Head of caudate nucleus (tissue), 42 donors: ENCODE measurements around the gene COPG2.
"Not testable (repeated sequence)": the region's sequence is repeated elsewhere in the genome, so short reads cannot be mapped to it uniquely, and the experiment has no call there.

Source experiments
- DNase-seq, 42 donors: peaks; one replicate each; pipeline versions ENCODE4 v3.0.0 to v3.0.0-alpha.2; 2020 to 2021; ENCODE audit warnings: mixed read lengths in 7 of 42
- intact Hi-C: fragments of 100-400 bp; cut with DNase I; formaldehyde crosslinking; loops from one replicate; pipeline ENCODE4 v1.15.0; 2022

The COPG2 gene

GRCh38 chr7:130593033-130593432 is 75.5 kb downstream of the COPG2 start:
- DNase-seq = peak in 3 of 42 donors; percentile 1 to 44 (median 3)
- intact Hi-C loops = no loop called here

- DNase-seq, intact Hi-C loops: not testable (repeated sequence)
Observed at GRCh38 chr7:130591464-130591863, 77.1 kb downstream of the COPG2 start.

DNA sequence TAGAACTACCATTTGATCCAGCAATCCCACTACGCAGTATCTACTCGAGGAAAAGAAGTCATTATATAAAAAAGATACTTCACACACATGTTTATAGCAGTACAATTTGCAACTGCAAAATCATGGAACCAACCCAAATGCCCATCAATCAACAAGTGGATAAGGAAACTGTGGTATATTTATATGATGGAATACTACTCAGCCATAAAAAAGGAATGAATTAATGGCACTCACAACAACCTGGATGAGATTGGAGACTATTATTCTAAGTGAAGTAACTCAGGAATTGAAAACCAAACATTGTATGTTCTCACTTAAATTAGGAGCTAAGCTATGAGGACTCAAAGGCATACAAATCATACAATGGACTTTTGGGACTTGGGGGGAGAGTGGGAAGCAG is 82.6 kb downstream of the COPG2 start:
- intact Hi-C loops, DNase-seq: not testable (repeated sequence)

DNA sequence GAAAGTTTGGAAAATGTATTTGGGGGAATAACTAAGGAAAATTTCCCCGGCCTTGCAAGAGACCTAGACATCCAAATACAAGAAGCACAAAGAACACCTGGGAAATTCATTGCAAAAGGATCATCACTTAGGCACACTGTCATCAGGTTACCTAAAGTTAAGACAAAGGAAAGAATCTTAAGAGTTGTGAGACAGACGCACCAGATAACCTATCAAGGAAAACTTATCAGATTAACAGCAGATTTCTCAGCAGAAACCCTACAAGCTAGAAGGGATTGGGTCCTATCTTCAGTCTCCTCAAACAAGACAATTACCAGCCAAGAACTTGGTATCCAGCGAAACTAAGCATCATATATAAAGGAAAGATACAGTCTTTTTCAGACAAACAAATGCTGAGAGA is 93.4 kb downstream of the COPG2 start:
- DNase-seq, intact Hi-C loops: not testable (repeated sequence)

- intact Hi-C loops, DNase-seq: not testable (repeated sequence)
Observed at GRCh38 chr7:130570144-130570543, 98.4 kb downstream of the COPG2 start.

DNA sequence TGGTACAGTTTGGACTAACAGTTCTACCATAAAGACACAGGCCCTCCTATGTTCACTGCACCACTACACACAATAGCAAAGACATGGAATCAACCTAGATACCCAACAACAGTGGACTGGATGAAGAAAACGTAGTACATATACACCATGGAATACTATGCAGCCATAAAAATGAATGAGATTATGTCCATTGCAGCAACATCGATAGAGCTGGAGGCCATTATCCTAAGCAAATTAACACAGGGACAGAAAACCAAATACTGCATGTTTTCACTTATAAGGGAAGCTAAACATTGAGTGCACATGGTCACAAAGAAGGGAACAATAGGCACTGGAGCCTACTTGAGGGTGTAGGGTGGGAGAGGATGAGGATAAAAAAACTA is 101.7 kb downstream of the COPG2 start:
- no peak for DNase-seq
- intact Hi-C loops = no loop called here

DNA sequence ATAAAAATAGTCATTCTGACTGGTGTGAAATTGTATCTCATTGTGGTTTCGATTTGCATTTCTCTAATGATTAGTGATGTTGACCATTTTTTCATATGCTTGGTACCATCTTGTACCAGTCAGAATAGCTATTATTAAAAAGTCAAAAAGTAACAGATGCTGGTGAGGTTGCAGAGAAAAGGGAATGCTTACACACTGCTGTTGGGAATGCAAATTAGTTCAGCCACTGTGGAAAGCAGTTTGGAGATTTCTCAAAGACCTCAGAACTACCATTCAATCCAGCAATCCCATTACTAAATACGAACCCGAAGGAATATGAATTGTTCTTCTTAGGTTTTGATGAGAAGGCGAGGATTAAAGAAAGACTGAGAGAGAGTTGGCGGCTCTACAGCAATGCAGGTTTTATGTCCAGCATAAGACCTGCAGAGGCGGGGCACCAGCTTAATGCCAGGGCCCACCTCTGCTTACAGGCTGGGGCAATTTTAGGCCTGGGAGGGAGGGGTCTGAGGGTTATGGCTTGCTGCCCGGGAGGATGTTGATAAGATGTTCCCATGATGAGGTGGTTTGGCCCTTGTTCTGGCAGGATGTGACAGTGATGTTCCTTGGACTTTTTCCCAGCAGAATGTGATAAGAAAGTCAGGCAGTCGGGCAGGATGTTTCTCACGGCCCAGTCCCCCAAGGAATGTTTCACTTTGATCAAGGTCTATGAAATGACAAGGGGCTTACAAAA is 102.2 kb downstream of the COPG2 start:
- intact Hi-C loops = no loop called here

GRCh38 chr7:130560972-130561371 is 107.6 kb downstream of the COPG2 start:
- DNase-seq = no peak
- intact Hi-C loops = no loop called here

More for the DNA sequence above, 102.2 kb downstream of the COPG2 start:
- DNase-seq = no peak

DNA sequence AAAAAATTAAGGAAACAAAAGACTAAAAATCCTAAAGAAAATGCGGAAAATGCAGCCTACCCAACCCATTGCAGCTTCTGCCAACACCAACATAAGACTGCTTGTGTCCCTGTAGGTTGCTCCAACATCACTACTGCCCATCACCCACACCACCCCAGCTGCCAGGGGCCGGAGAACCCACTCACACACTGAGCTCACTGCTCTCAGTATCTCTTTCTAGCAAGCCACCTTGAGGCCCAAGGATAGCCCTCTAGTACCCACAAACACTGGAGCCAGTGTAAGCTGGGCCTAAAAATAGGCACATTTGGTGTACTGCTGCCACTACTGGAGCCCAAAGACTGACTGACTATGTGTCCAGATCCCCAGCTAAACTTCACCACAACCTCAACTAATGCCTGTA is 109.4 kb downstream of the COPG2 start:
- intact Hi-C loops = no loop called here
- no peak for DNase-seq

DNA sequence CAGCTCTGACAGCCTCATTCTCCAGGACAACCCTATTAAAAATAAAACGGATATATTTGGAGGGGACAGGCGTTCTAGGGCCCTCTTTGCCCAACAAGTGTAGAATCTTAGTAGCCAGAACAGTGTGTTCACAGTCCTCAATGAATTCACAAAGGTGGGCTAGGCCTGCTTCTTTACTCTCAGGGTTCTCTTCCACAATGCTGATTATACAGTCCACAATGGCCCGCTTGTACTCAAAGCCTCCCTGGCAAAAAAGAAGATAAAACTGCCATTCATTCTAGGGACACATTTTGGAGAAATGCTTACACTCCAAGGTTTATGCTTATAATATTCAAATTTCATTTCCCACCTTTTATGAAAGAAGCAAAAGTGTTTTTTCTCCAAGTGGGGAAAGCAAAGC is 114.1 kb downstream of the COPG2 start:
- intact Hi-C loops = no loop called here
- no peak for DNase-seq

- intact Hi-C loops = no loop called here
- no peak for DNase-seq
Observed at GRCh38 chr7:130553398-130554029, 115.0 kb downstream of the COPG2 start.

DNA sequence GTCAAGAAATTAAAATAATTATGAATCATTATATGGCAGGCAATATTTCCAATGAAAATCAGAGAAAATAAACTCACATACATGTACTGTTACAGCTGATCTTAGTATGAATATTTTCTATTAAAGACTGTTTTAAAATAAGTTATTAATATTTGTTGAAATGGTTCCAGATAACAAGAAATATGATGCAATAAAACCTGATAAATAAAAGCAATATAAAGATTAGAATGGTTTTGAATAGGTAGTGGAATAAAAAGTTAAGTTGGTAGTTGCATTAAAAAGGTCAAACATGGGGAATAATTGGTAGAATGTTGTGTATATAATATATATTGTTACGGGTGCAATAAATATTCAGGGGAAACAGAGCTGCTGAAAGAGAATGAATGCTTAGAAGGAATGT is 124.2 kb downstream of the COPG2 start:
- intact Hi-C loops = no loop called here
- DNase-seq = no peak

DNA sequence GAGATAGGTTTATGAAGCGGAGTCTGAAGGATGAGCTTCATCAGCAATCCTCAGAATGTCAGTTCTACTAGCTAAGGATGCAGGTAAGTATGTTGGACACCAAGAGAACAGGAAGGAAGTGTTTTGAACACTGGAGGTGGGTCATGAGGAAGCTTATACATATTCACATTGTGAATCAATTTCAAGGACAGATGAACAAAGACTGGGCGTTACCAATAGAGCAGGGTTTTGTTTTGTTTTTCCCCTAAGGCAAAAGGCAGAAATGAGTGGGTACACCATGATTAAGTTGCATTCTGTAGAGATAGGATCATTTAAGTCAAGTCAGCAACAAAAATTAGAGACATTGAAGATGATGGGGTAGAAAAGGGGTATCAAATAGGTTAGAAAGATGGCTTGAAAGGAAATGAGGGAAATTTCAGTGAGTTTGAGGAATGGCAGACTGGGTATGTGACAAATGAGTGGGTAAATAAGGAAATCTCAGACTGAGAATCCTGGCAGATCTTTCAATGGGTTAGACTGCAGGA is 125.0 kb downstream of the COPG2 start:
- intact Hi-C loops = no loop called here
- DNase-seq = no peak

GRCh38 chr7:130542297-130542696 is 126.3 kb downstream of the COPG2 start:
- intact Hi-C loops, DNase-seq: not testable (repeated sequence)

- peak in 22 of 42 donors; percentile 15 to 80 (median 39) for DNase-seq
- intact Hi-C loops = not testable (repeated sequence)
Observed at GRCh38 chr7:130541287-130541686, 127.3 kb downstream of the COPG2 start.

- intact Hi-C loops, DNase-seq: not testable (repeated sequence)
Observed at GRCh38 chr7:130537894-130538293, 130.7 kb downstream of the COPG2 start.

GRCh38 chr7:130529417-130529816 is 139.1 kb downstream of the COPG2 start:
- DNase-seq = no peak
- intact Hi-C loops = no loop called here

GRCh38 chr7:130527752-130528355 is 140.7 kb downstream of the COPG2 start:
- peak; percentile 21 to 92 (median 74) for DNase-seq
- intact Hi-C loops = not testable (repeated sequence)

DNA sequence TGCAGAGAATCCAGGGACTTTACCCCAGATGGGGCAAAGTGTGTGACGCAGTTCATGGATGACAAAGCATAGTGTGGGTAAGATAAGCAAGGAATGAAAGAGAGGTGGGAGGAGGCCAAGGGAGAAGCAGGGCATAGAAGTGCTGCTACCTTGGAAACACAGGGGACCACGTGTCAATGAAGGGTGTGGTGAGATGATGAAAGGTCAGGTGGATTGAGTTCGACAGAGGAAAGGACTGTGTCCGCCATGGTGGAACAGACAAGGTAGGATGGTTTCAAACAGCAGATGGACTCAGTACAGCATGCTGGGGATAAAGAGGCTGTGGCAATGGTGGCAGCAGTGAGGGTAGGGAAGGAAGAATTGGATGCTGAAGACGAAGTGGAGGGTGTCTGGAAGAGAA is 143.9 kb downstream of the COPG2 start:
- intact Hi-C loops = no loop called here
- peak in 24 of 42 donors; percentile 12 to 76 (median 48) for DNase-seq

GRCh38 chr7:130523519-130524125 is 144.9 kb downstream of the COPG2 start:
- intact Hi-C loops = not testable (repeated sequence)

More at GRCh38 chr7:130523519-130524125, 144.9 kb downstream of the COPG2 start:
- DNase-seq = peak; percentile 17 to 91 (median 68)
